OCI-LY3 (cell line): ENCODE data around the gene VAMP7.
A peak's percentile ranks its signal among the peaks of the same experiment; 100 is the strongest.

Experiments
- H2AFZ ChIP-seq: fragments of 200-600, 300-600 bp; shearing (Covaris generic); 2 replicates; pipeline ENCODE4 v1.6.0; 2014; ENCODE audit warnings: antibody characterized with exemption, low read depth, low read length
- H3K27ac ChIP-seq: fragments of 200-600, 300-600 bp; sonication (generic); 2 replicates; pipeline ENCODE4 v1.5.1; 2014; ENCODE audit warnings: mild to moderate bottlenecking, low read length, moderate library complexity, mixed read lengths
- H3K27me3 ChIP-seq: fragments of 200-600, 300-600 bp; sonication (generic); 2 replicates; pipeline ENCODE4 v1.6.1; 2014; ENCODE audit warnings: low read depth, low read length, mixed read lengths
- H3K36me3 ChIP-seq: fragments of 200-600, 300-600 bp; sonication (generic); replicated peaks from 2 replicates; pipeline ENCODE3; 2014; ENCODE audit warnings: low read depth, low read length, mixed read lengths
- H3K4me1 ChIP-seq: fragments of 300-600, 200-600 bp; sonication (generic); 2 replicates; pipeline ENCODE4 v1.6.1; 2014; ENCODE audit warnings: low read length, mixed read lengths
- H3K4me2 ChIP-seq: fragments of 200-600, 300-600 bp; sonication (generic); 2 replicates; pipeline ENCODE4 v1.6.1; 2014; ENCODE audit warnings: low read length, mixed read lengths
- H3K4me3 ChIP-seq: fragments of 300-600, 200-600 bp; sonication (generic); 2 replicates; pipeline ENCODE4 v1.5.1; 2014; ENCODE audit warnings: antibody characterized with exemption, mild to moderate bottlenecking, low read length, moderate library complexity
- H3K79me2 ChIP-seq: fragments of 300-600, 200-600 bp; shearing (Covaris generic); 2 replicates; pipeline ENCODE4 v1.6.1; 2014; ENCODE audit warnings: mild to moderate bottlenecking, low read length, mixed read lengths
- H3K9ac ChIP-seq: fragments of 300-600, 200-600 bp; shearing (Covaris generic); 2 replicates; pipeline ENCODE4 v1.6.0; 2014; ENCODE audit warnings: mild to moderate bottlenecking, low read length, moderate library complexity
- H3K9me3 ChIP-seq: fragments of 200-600, 300-600 bp; shearing (Covaris generic); 2 replicates; pipeline ENCODE4 v1.6.1; 2014; ENCODE audit warnings: low read length, mixed read lengths; ENCODE audit not compliant: insufficient read depth
- H4K20me1 ChIP-seq: fragments of 200-600, 300-600 bp; sonication (generic); 2 replicates; pipeline ENCODE4 v1.6.1; 2016; ENCODE audit warnings: low read length, mixed read lengths; ENCODE audit not compliant: insufficient read depth
- EZH2phosphoT487 ChIP-seq: fragments of 200-600 bp; shearing (Covaris generic); IDR thresholded peaks from 2 replicates; pipeline ENCODE4 v1.6.1; 2018; ENCODE audit warnings: antibody characterized with exemption, mixed run types, low read depth
- TF ChIP-seq, protein P1 (sequence below): fragments of 200-600, 300-600 bp; sonication (generic); IDR thresholded peaks from 2 replicates; pipeline ENCODE4 v1.5.1; 2014; ENCODE audit warnings: antibody characterized with exemption, low read length, low read depth

The VAMP7 gene

GRCh38 chrX:155938132-155938531 is 57.0 kb downstream of the VAMP7 start:
- H3K27ac ChIP-seq = no peak overlapping the region
- no peak for TF ChIP-seq EZH2phosphoT487
- TF ChIP-seq, protein P1, sequence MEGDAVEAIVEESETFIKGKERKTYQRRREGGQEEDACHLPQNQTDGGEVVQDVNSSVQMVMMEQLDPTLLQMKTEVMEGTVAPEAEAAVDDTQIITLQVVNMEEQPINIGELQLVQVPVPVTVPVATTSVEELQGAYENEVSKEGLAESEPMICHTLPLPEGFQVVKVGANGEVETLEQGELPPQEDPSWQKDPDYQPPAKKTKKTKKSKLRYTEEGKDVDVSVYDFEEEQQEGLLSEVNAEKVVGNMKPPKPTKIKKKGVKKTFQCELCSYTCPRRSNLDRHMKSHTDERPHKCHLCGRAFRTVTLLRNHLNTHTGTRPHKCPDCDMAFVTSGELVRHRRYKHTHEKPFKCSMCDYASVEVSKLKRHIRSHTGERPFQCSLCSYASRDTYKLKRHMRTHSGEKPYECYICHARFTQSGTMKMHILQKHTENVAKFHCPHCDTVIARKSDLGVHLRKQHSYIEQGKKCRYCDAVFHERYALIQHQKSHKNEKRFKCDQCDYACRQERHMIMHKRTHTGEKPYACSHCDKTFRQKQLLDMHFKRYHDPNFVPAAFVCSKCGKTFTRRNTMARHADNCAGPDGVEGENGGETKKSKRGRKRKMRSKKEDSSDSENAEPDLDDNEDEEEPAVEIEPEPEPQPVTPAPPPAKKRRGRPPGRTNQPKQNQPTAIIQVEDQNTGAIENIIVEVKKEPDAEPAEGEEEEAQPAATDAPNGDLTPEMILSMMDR = 0 out of 2 replicates have a peak, but pooled peaks have one; percentile 4

GRCh38 chrX:155949098-155949497 is 68.0 kb downstream of the VAMP7 start:
- Histone ChIP-seq H3K9me3 (no peaks in the 10 kb centered on the region), H3K4me3 (no peak overlapping the region), H3K9ac (no peak overlapping the region), H3K36me3 (peaks cover 2% of the 10 kb centered on the region), H2AFZ (no peak overlapping the region), H3K79me2 (no peaks in the 10 kb centered on the region), H3K4me2 (no peak overlapping the region), H3K27me3 (no peaks in the 10 kb centered on the region), H3K4me1 (no peaks in the 10 kb centered on the region), H4K20me1 (no peaks in the 10 kb centered on the region), H3K27ac (no peak overlapping the region)
- TF ChIP-seq EZH2phosphoT487 = no peak
- TF ChIP-seq, protein P1 = no peak

More at GRCh38 chrX:155938132-155938531, 57.0 kb downstream of the VAMP7 start:
- Histone ChIP-seq H2AFZ (no peak overlapping the region), H3K79me2 (no peaks in the 10 kb centered on the region), H4K20me1 (no peaks in the 10 kb centered on the region), H3K9ac (no peak overlapping the region), H3K9me3 (no peaks in the 10 kb centered on the region), H3K4me2 (no peak overlapping the region), H3K36me3 (peaks cover 3% of the 10 kb centered on the region), H3K4me1 (no peaks in the 10 kb centered on the region), H3K4me3 (no peak overlapping the region), H3K27me3 (no peaks in the 10 kb centered on the region)

DNA sequence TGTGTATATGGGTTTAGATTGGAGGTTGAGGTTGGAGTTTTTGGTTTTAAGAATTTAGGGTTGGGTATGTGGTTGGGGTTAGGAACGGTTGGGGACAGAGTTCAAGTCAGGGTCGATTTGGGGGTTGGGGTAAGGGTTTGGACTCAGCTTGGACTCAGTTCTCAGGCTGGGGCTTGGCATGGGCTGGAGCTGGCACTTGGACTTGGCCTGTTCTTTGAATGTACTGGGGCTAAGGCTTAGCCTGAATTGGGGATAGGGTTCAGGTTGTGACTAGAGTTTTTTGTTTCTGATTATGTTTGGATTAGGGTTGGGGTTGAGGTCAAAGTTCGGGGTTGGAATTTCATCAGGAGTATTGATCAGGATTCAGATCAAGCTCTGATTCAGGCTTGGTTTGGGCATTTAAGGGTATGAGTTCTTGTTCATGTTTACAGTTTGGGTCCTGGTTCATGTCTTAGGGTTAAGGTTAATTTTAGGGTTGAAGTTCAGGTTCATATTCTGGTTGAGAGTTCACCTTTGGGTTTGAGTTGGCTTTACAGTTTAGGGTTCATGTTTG is 70.2 kb downstream of the VAMP7 start:
- Histone ChIP-seq H3K79me2 (no peaks in the 10 kb centered on the region), H3K27me3 (no peaks in the 10 kb centered on the region), H3K4me2 (no peak overlapping the region), H3K27ac (no peak overlapping the region), H3K36me3 (no peaks in the 10 kb centered on the region), H3K9ac (no peak overlapping the region), H3K9me3 (no peaks in the 10 kb centered on the region), H2AFZ (no peak overlapping the region), H3K4me1 (no peaks in the 10 kb centered on the region), H3K4me3 (no peak overlapping the region), H4K20me1 (no peaks in the 10 kb centered on the region)
- TF ChIP-seq, protein P1 = no peak
- TF ChIP-seq EZH2phosphoT487 = no peak

GRCh38 chrX:155953055-155953454 is 71.9 kb downstream of the VAMP7 start:
- Histone ChIP-seq H4K20me1 (no peaks in the 10 kb centered on the region), H3K79me2 (no peaks in the 10 kb centered on the region), H3K9me3 (no peaks in the 10 kb centered on the region), H3K27ac (no peak overlapping the region), H2AFZ (no peak overlapping the region), H3K4me2 (no peak overlapping the region), H3K4me3 (no peak overlapping the region), H3K4me1 (no peaks in the 10 kb centered on the region), H3K36me3 (no peaks in the 10 kb centered on the region), H3K27me3 (no peaks in the 10 kb centered on the region), H3K9ac (no peak overlapping the region)
- no peak for TF ChIP-seq EZH2phosphoT487
- TF ChIP-seq, protein P1 = no peak
